ENCODE results near the gene ENOX2.

Gene ENOX2

DNA sequence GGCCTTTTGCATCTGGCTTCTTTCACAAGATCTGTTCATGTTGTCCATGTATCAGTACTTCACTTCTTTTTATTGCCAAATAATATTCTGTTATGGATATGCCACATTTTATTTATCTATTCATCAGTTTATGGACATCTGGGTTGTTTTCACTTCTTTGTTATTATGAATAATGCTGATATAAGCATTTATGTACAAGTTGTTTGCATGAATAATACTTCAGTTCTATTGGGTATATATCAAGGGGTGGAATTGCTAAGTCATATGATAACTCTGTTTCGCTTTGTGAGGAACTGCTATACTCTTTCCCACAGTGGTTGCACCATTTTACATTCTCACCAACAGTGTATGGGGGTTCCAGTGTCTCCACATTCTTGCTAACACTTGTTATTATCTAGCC is 310.8 kb downstream of the ENOX2 start:
- no peaks in the 10 kb centered on the region for H3K79me2 ChIP-seq (ENCODE audit: insufficient read depth, low read length)
- no peaks in the 10 kb centered on the region for H3K27me3 ChIP-seq (ENCODE audit: insufficient read depth, low read length, poor library complexity, severe bottlenecking)
- no peaks in the 10 kb centered on the region for H3K9me2 ChIP-seq (replicated peaks; ENCODE audit: low read depth, low read length)
- TF ChIP-seq, protein P1, sequence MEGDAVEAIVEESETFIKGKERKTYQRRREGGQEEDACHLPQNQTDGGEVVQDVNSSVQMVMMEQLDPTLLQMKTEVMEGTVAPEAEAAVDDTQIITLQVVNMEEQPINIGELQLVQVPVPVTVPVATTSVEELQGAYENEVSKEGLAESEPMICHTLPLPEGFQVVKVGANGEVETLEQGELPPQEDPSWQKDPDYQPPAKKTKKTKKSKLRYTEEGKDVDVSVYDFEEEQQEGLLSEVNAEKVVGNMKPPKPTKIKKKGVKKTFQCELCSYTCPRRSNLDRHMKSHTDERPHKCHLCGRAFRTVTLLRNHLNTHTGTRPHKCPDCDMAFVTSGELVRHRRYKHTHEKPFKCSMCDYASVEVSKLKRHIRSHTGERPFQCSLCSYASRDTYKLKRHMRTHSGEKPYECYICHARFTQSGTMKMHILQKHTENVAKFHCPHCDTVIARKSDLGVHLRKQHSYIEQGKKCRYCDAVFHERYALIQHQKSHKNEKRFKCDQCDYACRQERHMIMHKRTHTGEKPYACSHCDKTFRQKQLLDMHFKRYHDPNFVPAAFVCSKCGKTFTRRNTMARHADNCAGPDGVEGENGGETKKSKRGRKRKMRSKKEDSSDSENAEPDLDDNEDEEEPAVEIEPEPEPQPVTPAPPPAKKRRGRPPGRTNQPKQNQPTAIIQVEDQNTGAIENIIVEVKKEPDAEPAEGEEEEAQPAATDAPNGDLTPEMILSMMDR (conservative IDR thresholded peaks at IDR 0.05; ENCODE audit: low read length), result no peak
- no peak for TF ChIP-seq EZH2phosphoT487 (IDR thresholded peaks at IDR 0.05; ENCODE audit: borderline replicate concordance)
- H3K4me3 ChIP-seq (ENCODE audit: low read length, poor library complexity, severe bottlenecking), result no peak overlapping the region
- H4K20me1 ChIP-seq (ENCODE audit: insufficient read depth, low read length, poor library complexity, severe bottlenecking), result no peaks in the 10 kb centered on the region
- H2AFZ ChIP-seq (ENCODE audit: low read length), result no peak overlapping the region
- no peak overlapping the region for H3K4me2 ChIP-seq (ENCODE audit: low read depth, low read length, poor library complexity, severe bottlenecking)
- no peak overlapping the region for H3K9ac ChIP-seq (ENCODE audit: low read depth, low read length, poor library complexity, severe bottlenecking)
- no peaks in the 10 kb centered on the region for H3K9me3 ChIP-seq (ENCODE audit: insufficient read depth, low read depth, low read length)
- no peaks in the 10 kb centered on the region for H3F3A ChIP-seq (ENCODE audit: low read depth)
- H3K36me3 ChIP-seq (ENCODE audit: insufficient read depth, low read length), result no peaks in the 10 kb centered on the region
- H3K4me1 ChIP-seq (ENCODE audit: insufficient read depth, low read length, poor library complexity, severe bottlenecking), result peaks cover 13% of the 10 kb centered on the region

DNA sequence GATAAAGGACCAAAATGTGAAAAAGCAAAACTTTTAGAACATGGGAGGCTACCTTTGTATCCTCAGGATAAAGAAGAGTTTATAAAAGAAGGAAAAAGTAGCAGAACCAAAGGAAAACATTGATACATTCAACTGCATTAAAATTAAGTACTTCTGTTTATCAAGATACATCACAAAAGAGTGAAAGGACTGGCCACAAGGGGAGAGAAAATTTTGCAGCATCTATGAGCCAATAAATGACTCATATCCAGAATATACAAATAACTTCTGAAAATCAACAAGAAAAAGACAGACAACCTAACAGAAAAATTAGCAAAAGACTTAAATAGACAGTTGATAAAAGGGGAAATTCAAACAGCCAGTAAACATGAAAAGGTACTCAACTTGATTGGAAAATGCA is 324.1 kb downstream of the ENOX2 start:
- Histone ChIP-seq H3K4me3 (ENCODE audit: low read length, poor library complexity, severe bottlenecking) (no peak overlapping the region), H3K9ac (ENCODE audit: low read depth, low read length, poor library complexity, severe bottlenecking) (no peak overlapping the region), H3K36me3 (ENCODE audit: insufficient read depth, low read length) (no peaks in the 10 kb centered on the region), H3K9me2 (replicated peaks; ENCODE audit: low read depth, low read length) (no peaks in the 10 kb centered on the region), H4K20me1 (ENCODE audit: insufficient read depth, low read length, poor library complexity, severe bottlenecking) (no peaks in the 10 kb centered on the region), H3K4me1 (ENCODE audit: insufficient read depth, low read length, poor library complexity, severe bottlenecking) (no peaks in the 10 kb centered on the region), H3K9me3 (ENCODE audit: insufficient read depth, low read depth, low read length) (no peaks in the 10 kb centered on the region), H3K4me2 (ENCODE audit: low read depth, low read length, poor library complexity, severe bottlenecking) (no peak overlapping the region), H3F3A (ENCODE audit: low read depth) (no peaks in the 10 kb centered on the region), H2AFZ (ENCODE audit: low read length) (no peak overlapping the region), H3K27me3 (ENCODE audit: insufficient read depth, low read length, poor library complexity, severe bottlenecking) (no peaks in the 10 kb centered on the region), H3K79me2 (ENCODE audit: insufficient read depth, low read length) (no peaks in the 10 kb centered on the region)
- no peak for TF ChIP-seq EZH2phosphoT487 (IDR thresholded peaks at IDR 0.05; ENCODE audit: borderline replicate concordance)
- TF ChIP-seq, protein P1 (conservative IDR thresholded peaks at IDR 0.05; ENCODE audit: low read length), result no peak

DNA sequence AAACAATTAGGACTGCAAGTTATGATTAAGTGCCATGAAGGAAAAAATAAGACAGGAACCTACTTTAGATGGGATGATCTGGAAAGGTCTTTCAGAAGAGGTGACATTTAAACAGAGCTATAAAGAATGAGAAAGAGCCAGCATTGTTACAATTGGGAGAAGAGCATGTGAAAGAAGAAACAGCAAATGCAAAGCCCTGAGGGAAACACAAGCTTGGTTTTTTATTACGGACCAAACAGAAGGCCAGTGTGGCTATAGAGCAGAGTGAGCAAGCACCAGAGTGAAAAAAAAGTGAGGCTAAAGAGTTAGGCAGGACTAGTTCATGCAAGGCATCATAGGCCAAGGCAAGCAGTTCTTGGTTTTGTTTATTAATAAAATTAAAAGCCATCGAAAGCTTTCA is 325.6 kb downstream of the ENOX2 start:
- no peak overlapping the region for H2AFZ ChIP-seq (ENCODE audit: low read length)
- no peak overlapping the region for H3K4me2 ChIP-seq (ENCODE audit: low read depth, low read length, poor library complexity, severe bottlenecking)
- H3K79me2 ChIP-seq (ENCODE audit: insufficient read depth, low read length), result no peaks in the 10 kb centered on the region
- no peaks in the 10 kb centered on the region for H3K9me2 ChIP-seq (replicated peaks; ENCODE audit: low read depth, low read length)
- H3K4me1 ChIP-seq (ENCODE audit: insufficient read depth, low read length, poor library complexity, severe bottlenecking), result no peaks in the 10 kb centered on the region
- H3K4me3 ChIP-seq (ENCODE audit: low read length, poor library complexity, severe bottlenecking), result no peak overlapping the region
- TF ChIP-seq EZH2phosphoT487 (IDR thresholded peaks at IDR 0.05; ENCODE audit: borderline replicate concordance), result no peak
- TF ChIP-seq, protein P1 (conservative IDR thresholded peaks at IDR 0.05; ENCODE audit: low read length), result no peak
- H3K27me3 ChIP-seq (ENCODE audit: insufficient read depth, low read length, poor library complexity, severe bottlenecking), result no peaks in the 10 kb centered on the region
- no peaks in the 10 kb centered on the region for H4K20me1 ChIP-seq (ENCODE audit: insufficient read depth, low read length, poor library complexity, severe bottlenecking)
- no peaks in the 10 kb centered on the region for H3K9me3 ChIP-seq (ENCODE audit: insufficient read depth, low read depth, low read length)
- no peak overlapping the region for H3K9ac ChIP-seq (ENCODE audit: low read depth, low read length, poor library complexity, severe bottlenecking)
- H3K36me3 ChIP-seq (ENCODE audit: insufficient read depth, low read length), result no peaks in the 10 kb centered on the region
- H3F3A ChIP-seq (ENCODE audit: low read depth), result no peaks in the 10 kb centered on the region
